Umbilical cord (tissue), 2 donors: Measurements from ENCODE around the gene ACSM4. TPM values are rescaled to one million over a fixed set of nuclear protein-coding genes. Genes with fewer than 3 reads are reported as not detected.
A peak's percentile ranks its signal among the peaks of the same experiment; 100 is the strongest.

Source experiments
- DNase-seq: peaks from one replicate; pipeline ENCODE4 v3.0.0-alpha.2; 2015; ENCODE audit warnings: low spot score
- total RNA-seq: library from RNA; depleted of rRNA; stranded (reverse); fragments of >200 nt; gene quantifications from one replicate; pipeline ENCODE4 v1.2.3, GENCODE V29; 2014; ENCODE audit warnings: low replicate concordance; ENCODE audit not compliant: insufficient read depth

The ACSM4 gene
- total RNA-seq, 1 donor from 2014 or later: not detected

- DNase-seq: no peak
These were observed 35.8 kb downstream of the ACSM4 start for GRCh38 chr12:7339675-7340074.

- DNase-seq: peak; percentile 3
These were observed 41.1 kb downstream of the ACSM4 start for GRCh38 chr12:7344833-7345606.

GRCh38 chr12:7346551-7347225, 42.8 kb downstream of the ACSM4 start:
- DNase-seq: no peak

GRCh38 chr12:7349418-7349817, 45.5 kb downstream of the ACSM4 start:
- DNase-seq: no peak

- DNase-seq: no peak
These were observed 47.3 kb downstream of the ACSM4 start for GRCh38 chr12:7351177-7351576.

GRCh38 chr12:7352661-7353060, 48.8 kb downstream of the ACSM4 start:
- no peak for DNase-seq

- no peak for DNase-seq
These were observed 50.7 kb downstream of the ACSM4 start for GRCh38 chr12:7354529-7354928.

GRCh38 chr12:7361265-7361664, 57.4 kb downstream of the ACSM4 start:
- DNase-seq: no peak

- no peak for DNase-seq
These were observed 58.9 kb downstream of the ACSM4 start for GRCh38 chr12:7362734-7363133.

- DNase-seq: no peak
These were observed 65.4 kb downstream of the ACSM4 start for GRCh38 chr12:7369274-7369729.

- no peak for DNase-seq
These were observed 69.4 kb downstream of the ACSM4 start for GRCh38 chr12:7373226-7373625.

- DNase-seq: peak; percentile 1
These were observed 70.7 kb downstream of the ACSM4 start for GRCh38 chr12:7374423-7375144.

- no peak for DNase-seq
These were observed 71.3 kb downstream of the ACSM4 start for GRCh38 chr12:7375145-7375543.

- no peak for DNase-seq
These were observed 72.3 kb downstream of the ACSM4 start for GRCh38 chr12:7376196-7376595.

Other genes starting within 250 kb of the ACSM4 start
- gene C1S, start 243.4 kb upstream of the ACSM4 start, total RNA-seq: 201 TPM
- gene C1R, start 211.6 kb upstream of the ACSM4 start, total RNA-seq: 141 TPM
- 56.3 TPM for gene C1RL, start 194.9 kb upstream of the ACSM4 start, total RNA-seq
- gene RBP5, start 175.2 kb upstream of the ACSM4 start, total RNA-seq: 3.9 TPM
- 15.4 TPM for gene CLSTN3, start 173.7 kb upstream of the ACSM4 start, total RNA-seq
- gene PEX5, start 114.4 kb upstream of the ACSM4 start, total RNA-seq: 43.3 TPM
- 24.8 TPM for gene CD163L1, start 140.1 kb downstream of the ACSM4 start, total RNA-seq
- 67.7 TPM for gene CD163, start 199.7 kb downstream of the ACSM4 start, total RNA-seq